Liver (tissue), 9 donors: ENCODE data around the gene ARHGAP12. TPM values are rescaled to one million over a fixed set of nuclear protein-coding genes. Genes with fewer than 3 reads are reported as not detected.
"Not testable (repeated sequence)": the region's sequence is repeated elsewhere in the genome, so short reads cannot be mapped to it uniquely, and the experiment has no call there.

Experiments used
- DNase-seq: peaks from one replicate; pipeline ENCODE4 v3.0.0-alpha.2; 2017; ENCODE audit warnings: low spot score
- H3K27ac ChIP-seq, 2 donors: one replicate each; pipeline ENCODE4 v1.7.0; 2013; ENCODE audit warnings: inconsistent platforms in 2 of 2, low read length in 2 of 2, control low read depth in 1 of 2, low read depth in 1 of 2, mild to moderate bottlenecking in 1 of 2
- H3K27me3 ChIP-seq, 4 donors: one replicate each; pipeline versions ENCODE4 v1.6.1 to v1.7.0; 2013; ENCODE audit warnings: low read length in 3 of 4, inconsistent platforms in 1 of 4, mild to moderate bottlenecking in 1 of 4, moderate library complexity in 1 of 4; ENCODE audit not compliant: control insufficient read depth in 4 of 4, insufficient read depth in 4 of 4
- H3K36me3 ChIP-seq, 4 donors: one replicate each; pipeline versions ENCODE4 v1.6.1 to v1.7.0; 2013; ENCODE audit warnings: low read length in 3 of 4, mild to moderate bottlenecking in 3 of 4, low read depth in 1 of 4, moderate library complexity in 1 of 4; ENCODE audit not compliant: control insufficient read depth in 4 of 4, insufficient read depth in 3 of 4
- H3K4me1 ChIP-seq, 4 donors: one replicate each; pipeline versions ENCODE4 v1.6.1 to v1.7.0; 2013; ENCODE audit warnings: low read length in 3 of 4, mild to moderate bottlenecking in 3 of 4, moderate library complexity in 1 of 4; ENCODE audit not compliant: control insufficient read depth in 4 of 4, insufficient read depth in 4 of 4
- H3K4me3 ChIP-seq, 3 donors: one replicate each; pipeline versions ENCODE4 v1.6.1 to v1.7.0; 2013; ENCODE audit warnings: low read length in 3 of 3, control low read depth in 1 of 3, low read depth in 1 of 3, mild to moderate bottlenecking in 1 of 3
- H3K9ac ChIP-seq, 2 donors: one replicate each; pipeline ENCODE4 v1.7.0; 2013; ENCODE audit warnings: low read length in 2 of 2, mild to moderate bottlenecking in 2 of 2, moderate library complexity in 2 of 2, control low read depth in 1 of 2, low read depth in 1 of 2
- H3K9me3 ChIP-seq, 4 donors: one replicate each; pipeline versions ENCODE4 v1.6.1 to v1.7.0; 2013; ENCODE audit warnings: low read length in 3 of 4; ENCODE audit not compliant: control insufficient read depth in 4 of 4
- EGR1 ChIP-seq, 2 donors: IDR thresholded peaks; 2 replicates each; pipeline ENCODE4 v1.6.1; 2016 to 2018; ENCODE audit warnings: antibody characterized with exemption in 2 of 2, low read depth in 2 of 2
- FOXA1 ChIP-seq: IDR thresholded peaks from 2 replicates; pipeline ENCODE4 v1.6.1; 2016; ENCODE audit warnings: antibody characterized with exemption
- JUND ChIP-seq, 2 donors: IDR thresholded peaks; 2 replicates each; pipeline ENCODE4 v1.6.1; 2016; ENCODE audit warnings: antibody characterized with exemption in 2 of 2
- NR2F2 ChIP-seq: IDR thresholded peaks from 2 replicates; pipeline ENCODE4 v1.6.1; 2016; ENCODE audit warnings: antibody characterized with exemption
- RAD21 ChIP-seq, 2 donors: IDR thresholded peaks; 2 replicates each; pipeline ENCODE4 v1.6.1; 2016; ENCODE audit warnings: antibody characterized with exemption in 2 of 2, mild to moderate bottlenecking in 2 of 2
- RXRA ChIP-seq, 2 donors: IDR thresholded peaks; 2 replicates each; pipeline ENCODE4 v1.6.1; 2017 to 2018; ENCODE audit warnings: antibody characterized with exemption in 2 of 2, mild to moderate bottlenecking in 1 of 2
- SP1 ChIP-seq: IDR thresholded peaks from 2 replicates; pipeline ENCODE4 v1.6.1; 2018; ENCODE audit warnings: antibody characterized with exemption, mild to moderate bottlenecking
- WGBS: extraction: QIAGEN DNeasy Blood & Tissue Kit; methylation state at CpG from one replicate; pipeline ENCODE4 v1.1.7; 2013; 5-methylcytosine and 5-hydroxymethylcytosine counted together
- polyA plus RNA-seq, 2 donors: library from polyadenylated mRNA; stranded (reverse) in 1 of 2; unstranded in 1 of 2; fragments of 200-250 nt in 1 of 2; fragments of >200 nt in 1 of 2; fragmentation: Nextera tagmentation in 1 of 2; extraction: Ambion mirVana in 1 of 2; gene quantifications; one replicate each; pipeline versions ENCODE4 v1.2.1 to v1.2.3, GENCODE V29; 2013 to 2015
- total RNA-seq, 2 donors: library from RNA; depleted of rRNA; stranded (reverse); fragments of >200 nt; gene quantifications; one replicate each; pipeline ENCODE4 v1.2.3, GENCODE V29; 2014
- TF ChIP-seq, protein P1 (sequence below): fragments of 150-350 bp; IDR thresholded peaks from 2 replicates; pipeline ENCODE4 v1.5.1; 2017; ENCODE audit warnings: improper control_type of control experiment, low read depth, low read length; ENCODE audit not compliant: missing input control
- TF ChIP-seq, protein P2 (sequence below): IDR thresholded peaks from 2 replicates; pipeline ENCODE4 v1.6.1; 2016; ENCODE audit warnings: antibody characterized with exemption
- TF ChIP-seq, protein P3 (sequence below): IDR thresholded peaks from 2 replicates; pipeline ENCODE4 v1.6.1; 2016; ENCODE audit warnings: antibody characterized with exemption
- TF ChIP-seq, protein P4 (sequence below): IDR thresholded peaks from 2 replicates; pipeline ENCODE4 v1.6.1; 2016; ENCODE audit warnings: antibody characterized with exemption
- TF ChIP-seq, protein P5 (sequence below): IDR thresholded peaks from 2 replicates; pipeline ENCODE4 v1.6.1; 2016; ENCODE audit warnings: antibody characterized with exemption, mild to moderate bottlenecking
- donor health status: healthy.
- donor health status: healthy.
- donor health status: healthy.
- donor health status: healthy.
- donor health status: healthy.

Gene ARHGAP12
- total and polyA plus RNA-seq, 4 donors, result 7.0 to 29.1 (median 12.3) TPM

DNA sequence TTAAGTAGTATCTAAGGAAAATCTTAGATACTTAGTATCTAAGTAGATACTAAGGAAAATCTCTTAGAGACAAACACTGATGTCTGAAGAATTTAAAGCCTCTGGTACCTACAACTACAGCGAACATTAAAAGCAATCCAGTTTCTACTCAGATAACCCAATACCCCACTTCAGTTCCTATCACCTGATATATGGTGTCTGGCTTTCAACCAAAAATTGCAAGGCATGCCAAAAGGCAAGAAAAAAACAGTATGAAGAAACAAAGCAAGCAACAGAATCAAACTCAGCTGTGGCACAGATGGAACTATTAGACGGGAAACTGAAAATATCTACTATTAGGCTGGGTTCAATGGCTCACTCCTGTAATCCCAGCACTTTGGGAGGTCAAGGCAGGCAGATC lies 31.1 kb downstream of the ARHGAP12 start:
- Histone ChIP-seq H3K9ac (no peak overlapping the region), H3K4me1 (peaks cover 0 to 8% (median 0%) of the 10 kb centered on the region in 4 donors), H3K27ac (no peak overlapping the region), H3K4me3 (no peak overlapping the region), H3K27me3 (no peaks in the 10 kb centered on the region), H3K9me3 (no peaks in the 10 kb centered on the region), H3K36me3 (no peaks in the 10 kb centered on the region)
- WGBS, result 92% methylated on average over 2 of the region's 2 CpGs
- DNase-seq, result no peak
- TF ChIP-seq, protein P1, sequence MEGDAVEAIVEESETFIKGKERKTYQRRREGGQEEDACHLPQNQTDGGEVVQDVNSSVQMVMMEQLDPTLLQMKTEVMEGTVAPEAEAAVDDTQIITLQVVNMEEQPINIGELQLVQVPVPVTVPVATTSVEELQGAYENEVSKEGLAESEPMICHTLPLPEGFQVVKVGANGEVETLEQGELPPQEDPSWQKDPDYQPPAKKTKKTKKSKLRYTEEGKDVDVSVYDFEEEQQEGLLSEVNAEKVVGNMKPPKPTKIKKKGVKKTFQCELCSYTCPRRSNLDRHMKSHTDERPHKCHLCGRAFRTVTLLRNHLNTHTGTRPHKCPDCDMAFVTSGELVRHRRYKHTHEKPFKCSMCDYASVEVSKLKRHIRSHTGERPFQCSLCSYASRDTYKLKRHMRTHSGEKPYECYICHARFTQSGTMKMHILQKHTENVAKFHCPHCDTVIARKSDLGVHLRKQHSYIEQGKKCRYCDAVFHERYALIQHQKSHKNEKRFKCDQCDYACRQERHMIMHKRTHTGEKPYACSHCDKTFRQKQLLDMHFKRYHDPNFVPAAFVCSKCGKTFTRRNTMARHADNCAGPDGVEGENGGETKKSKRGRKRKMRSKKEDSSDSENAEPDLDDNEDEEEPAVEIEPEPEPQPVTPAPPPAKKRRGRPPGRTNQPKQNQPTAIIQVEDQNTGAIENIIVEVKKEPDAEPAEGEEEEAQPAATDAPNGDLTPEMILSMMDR, result no peak
- TF ChIP-seq RXRA (IDR thresholded peaks at IDR 0.05), result no peak

DNA sequence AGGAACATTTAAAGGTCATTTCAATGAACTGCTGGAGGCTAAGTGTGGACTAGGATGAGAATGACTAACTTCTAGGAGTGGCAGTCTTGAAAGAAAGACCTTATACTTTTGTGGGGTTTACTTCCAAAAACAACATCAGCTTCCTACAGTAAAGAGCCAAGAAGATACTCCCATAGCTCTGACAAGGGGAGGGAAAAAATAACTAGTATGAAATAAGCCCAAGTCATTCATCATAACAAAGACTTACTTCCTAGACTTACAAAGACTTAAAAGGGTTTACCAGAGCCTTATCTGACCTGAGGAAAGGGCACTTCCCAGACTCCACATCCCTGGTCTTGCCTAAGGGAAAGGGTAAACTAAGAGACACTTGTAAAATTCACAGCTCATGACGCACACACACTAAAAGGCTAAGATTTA lies 31.7 kb downstream of the ARHGAP12 start:
- H3K4me3 ChIP-seq, result no peak overlapping the region
- no peak for DNase-seq
- 93% methylated on average over 1 of the region's 1 CpG for WGBS
- no peaks in the 10 kb centered on the region for H3K36me3 ChIP-seq
- TF ChIP-seq, protein P2, sequence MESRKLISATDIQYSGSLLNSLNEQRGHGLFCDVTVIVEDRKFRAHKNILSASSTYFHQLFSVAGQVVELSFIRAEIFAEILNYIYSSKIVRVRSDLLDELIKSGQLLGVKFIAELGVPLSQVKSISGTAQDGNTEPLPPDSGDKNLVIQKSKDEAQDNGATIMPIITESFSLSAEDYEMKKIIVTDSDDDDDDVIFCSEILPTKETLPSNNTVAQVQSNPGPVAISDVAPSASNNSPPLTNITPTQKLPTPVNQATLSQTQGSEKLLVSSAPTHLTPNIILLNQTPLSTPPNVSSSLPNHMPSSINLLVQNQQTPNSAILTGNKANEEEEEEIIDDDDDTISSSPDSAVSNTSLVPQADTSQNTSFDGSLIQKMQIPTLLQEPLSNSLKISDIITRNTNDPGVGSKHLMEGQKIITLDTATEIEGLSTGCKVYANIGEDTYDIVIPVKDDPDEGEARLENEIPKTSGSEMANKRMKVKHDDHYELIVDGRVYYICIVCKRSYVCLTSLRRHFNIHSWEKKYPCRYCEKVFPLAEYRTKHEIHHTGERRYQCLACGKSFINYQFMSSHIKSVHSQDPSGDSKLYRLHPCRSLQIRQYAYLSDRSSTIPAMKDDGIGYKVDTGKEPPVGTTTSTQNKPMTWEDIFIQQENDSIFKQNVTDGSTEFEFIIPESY, result no peak
- TF ChIP-seq NR2F2, result peak; percentile 15
- TF ChIP-seq SP1, result no peak
- no peak for TF ChIP-seq RAD21 (IDR thresholded peaks at IDR 0.05)
- H3K9me3 ChIP-seq, result no peaks in the 10 kb centered on the region
- H3K9ac ChIP-seq, result no peak overlapping the region
- no peak overlapping the region for H3K27ac ChIP-seq
- peaks cover 0 to 8% (median 0%) of the 10 kb centered on the region in 4 donors for H3K4me1 ChIP-seq
- no peaks in the 10 kb centered on the region for H3K27me3 ChIP-seq

DNA sequence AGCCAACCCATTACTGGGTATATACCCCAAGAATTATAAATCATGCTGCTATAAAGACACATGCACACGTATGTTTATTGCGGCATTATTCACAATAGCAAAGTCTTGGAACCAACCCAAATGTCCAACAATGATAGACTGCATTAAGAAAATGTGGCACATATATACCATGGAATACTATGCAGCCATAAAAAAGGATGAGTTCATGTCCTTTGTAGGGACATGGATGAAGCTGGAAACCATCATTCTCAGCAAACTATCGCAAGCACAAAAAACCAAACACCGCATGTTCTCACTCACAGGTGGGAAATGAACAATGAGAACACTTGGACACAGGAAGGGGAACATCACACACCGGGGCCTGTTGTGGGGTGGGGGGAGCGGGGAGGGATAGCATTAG lies 32.9 kb downstream of the ARHGAP12 start:
- 98% methylated on average over 6 of the region's 6 CpGs for WGBS

DNA sequence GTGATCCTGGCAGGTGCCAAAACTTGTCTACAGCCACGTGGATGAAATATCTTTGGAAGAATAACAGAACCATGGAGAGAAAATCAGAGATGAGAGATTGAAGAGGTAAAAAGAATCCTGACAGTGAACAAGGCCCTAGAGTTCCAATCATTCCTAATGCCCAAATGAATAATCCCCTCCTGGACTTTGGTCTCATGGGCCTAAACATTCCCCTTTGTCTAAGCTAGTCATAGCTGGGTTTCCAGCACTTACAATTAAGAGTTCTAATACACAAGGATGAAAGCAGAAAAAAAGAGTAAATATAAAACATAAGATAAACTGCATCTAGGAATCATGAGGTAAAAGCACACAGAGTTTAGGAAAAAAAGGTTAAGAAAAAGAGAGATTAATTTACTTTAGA lies 40.2 kb downstream of the ARHGAP12 start:
- Histone ChIP-seq H3K9ac (no peak overlapping the region), H3K27me3 (no peaks in the 10 kb centered on the region), H3K4me3 (no peak overlapping the region), H3K4me1 (peaks cover 0 to 2% (median under 1%) of the 10 kb centered on the region in 4 donors), H3K9me3 (no peaks in the 10 kb centered on the region), H3K27ac (no peak overlapping the region), H3K36me3 (peaks cover 0 to 2% (median 0%) of the 10 kb centered on the region in 4 donors)
- TF ChIP-seq JUND (IDR thresholded peaks at IDR 0.05) (no peak), FOXA1 (no peak), RXRA (IDR thresholded peaks at IDR 0.05) (no peak), EGR1 (IDR thresholded peaks at IDR 0.05; ENCODE audit: low read depth in 2 of 2) (no peak)
- TF ChIP-seq, protein P2, result no peak
- TF ChIP-seq, protein P3, sequence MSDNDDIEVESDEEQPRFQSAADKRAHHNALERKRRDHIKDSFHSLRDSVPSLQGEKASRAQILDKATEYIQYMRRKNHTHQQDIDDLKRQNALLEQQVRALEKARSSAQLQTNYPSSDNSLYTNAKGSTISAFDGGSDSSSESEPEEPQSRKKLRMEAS, result no peak
- TF ChIP-seq, protein P4, sequence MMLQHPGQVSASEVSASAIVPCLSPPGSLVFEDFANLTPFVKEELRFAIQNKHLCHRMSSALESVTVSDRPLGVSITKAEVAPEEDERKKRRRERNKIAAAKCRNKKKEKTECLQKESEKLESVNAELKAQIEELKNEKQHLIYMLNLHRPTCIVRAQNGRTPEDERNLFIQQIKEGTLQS, result no peak
- TF ChIP-seq, protein P5, sequence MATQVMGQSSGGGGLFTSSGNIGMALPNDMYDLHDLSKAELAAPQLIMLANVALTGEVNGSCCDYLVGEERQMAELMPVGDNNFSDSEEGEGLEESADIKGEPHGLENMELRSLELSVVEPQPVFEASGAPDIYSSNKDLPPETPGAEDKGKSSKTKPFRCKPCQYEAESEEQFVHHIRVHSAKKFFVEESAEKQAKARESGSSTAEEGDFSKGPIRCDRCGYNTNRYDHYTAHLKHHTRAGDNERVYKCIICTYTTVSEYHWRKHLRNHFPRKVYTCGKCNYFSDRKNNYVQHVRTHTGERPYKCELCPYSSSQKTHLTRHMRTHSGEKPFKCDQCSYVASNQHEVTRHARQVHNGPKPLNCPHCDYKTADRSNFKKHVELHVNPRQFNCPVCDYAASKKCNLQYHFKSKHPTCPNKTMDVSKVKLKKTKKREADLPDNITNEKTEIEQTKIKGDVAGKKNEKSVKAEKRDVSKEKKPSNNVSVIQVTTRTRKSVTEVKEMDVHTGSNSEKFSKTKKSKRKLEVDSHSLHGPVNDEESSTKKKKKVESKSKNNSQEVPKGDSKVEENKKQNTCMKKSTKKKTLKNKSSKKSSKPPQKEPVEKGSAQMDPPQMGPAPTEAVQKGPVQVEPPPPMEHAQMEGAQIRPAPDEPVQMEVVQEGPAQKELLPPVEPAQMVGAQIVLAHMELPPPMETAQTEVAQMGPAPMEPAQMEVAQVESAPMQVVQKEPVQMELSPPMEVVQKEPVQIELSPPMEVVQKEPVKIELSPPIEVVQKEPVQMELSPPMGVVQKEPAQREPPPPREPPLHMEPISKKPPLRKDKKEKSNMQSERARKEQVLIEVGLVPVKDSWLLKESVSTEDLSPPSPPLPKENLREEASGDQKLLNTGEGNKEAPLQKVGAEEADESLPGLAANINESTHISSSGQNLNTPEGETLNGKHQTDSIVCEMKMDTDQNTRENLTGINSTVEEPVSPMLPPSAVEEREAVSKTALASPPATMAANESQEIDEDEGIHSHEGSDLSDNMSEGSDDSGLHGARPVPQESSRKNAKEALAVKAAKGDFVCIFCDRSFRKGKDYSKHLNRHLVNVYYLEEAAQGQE, result no peak
- WGBS, result 91% methylated on average over 1 of the region's 1 CpG
- no peak for DNase-seq

More for the DNA sequence above, 32.9 kb downstream of the ARHGAP12 start:
- not testable (repeated sequence) for H3K27ac ChIP-seq, H3K9me3 ChIP-seq, DNase-seq, H3K27me3 ChIP-seq, H3K36me3 ChIP-seq, H3K9ac ChIP-seq, H3K4me1 ChIP-seq, H3K4me3 ChIP-seq
